ENCODE data around the gene VSX1.
A peak's percentile ranks its signal among the peaks of the same experiment; 100 is the strongest.

VSX1 gene

GRCh38 chr20:25053255-25054031, 28.5 kb downstream of the VSX1 start:
- peaks cover 28% of the 10 kb centered on the region for H3K4me1 ChIP-seq
- H3K36me3 ChIP-seq (ENCODE audit: control insufficient read depth, insufficient read depth, low read length) = no peaks in the 10 kb centered on the region
- H3K79me2 ChIP-seq = peaks cover 66% of the 10 kb centered on the region
- H2AFZ ChIP-seq = no peak overlapping the region
- TF ChIP-seq CTCF (IDR thresholded peaks at IDR 0.05) = no peak
- H3K4me3 ChIP-seq (ENCODE audit: low read depth, low read length) = no peak overlapping the region
- H3K9me3 ChIP-seq (ENCODE audit: control insufficient read depth, low read length) = no peaks in the 10 kb centered on the region
- no peak overlapping the region for H3K9ac ChIP-seq
- no peak overlapping the region for H3K4me2 ChIP-seq (ENCODE audit: low read length)
- H3K27ac ChIP-seq = peak overlapping the region; percentile 43
- H3K27me3 ChIP-seq (ENCODE audit: control insufficient read depth, insufficient read depth, low read length) = no peaks in the 10 kb centered on the region

GRCh38 chr20:25052255-25053194, 29.4 kb downstream of the VSX1 start:
- peaks cover 26% of the 10 kb centered on the region for H3K4me1 ChIP-seq
- peaks cover 69% of the 10 kb centered on the region for H3K79me2 ChIP-seq
- H3K27ac ChIP-seq = peak overlapping the region; percentile 43
- H3K27me3 ChIP-seq (ENCODE audit: control insufficient read depth, insufficient read depth, low read length) = no peaks in the 10 kb centered on the region
- H3K4me2 ChIP-seq (ENCODE audit: low read length) = peak overlapping the region; percentile 5
- no peak overlapping the region for H3K4me3 ChIP-seq (ENCODE audit: low read depth, low read length)
- no peak overlapping the region for H3K9ac ChIP-seq
- H2AFZ ChIP-seq = no peak overlapping the region
- no peaks in the 10 kb centered on the region for H3K36me3 ChIP-seq (ENCODE audit: control insufficient read depth, insufficient read depth, low read length)
- no peak for TF ChIP-seq CTCF (IDR thresholded peaks at IDR 0.05)
- H3K9me3 ChIP-seq (ENCODE audit: control insufficient read depth, low read length) = no peaks in the 10 kb centered on the region

GRCh38 chr20:25051386-25052155, 30.4 kb downstream of the VSX1 start:
- H3K9ac ChIP-seq = no peak overlapping the region
- no peak overlapping the region for H3K4me3 ChIP-seq (ENCODE audit: low read depth, low read length)
- no peak overlapping the region for H2AFZ ChIP-seq
- H3K27me3 ChIP-seq (ENCODE audit: control insufficient read depth, insufficient read depth, low read length) = no peaks in the 10 kb centered on the region
- H3K79me2 ChIP-seq = peaks cover 61% of the 10 kb centered on the region
- peaks cover 24% of the 10 kb centered on the region for H3K4me1 ChIP-seq
- no peaks in the 10 kb centered on the region for H3K9me3 ChIP-seq (ENCODE audit: control insufficient read depth, low read length)
- H3K27ac ChIP-seq = peak overlapping the region; percentile 43
- no peaks in the 10 kb centered on the region for H3K36me3 ChIP-seq (ENCODE audit: control insufficient read depth, insufficient read depth, low read length)
- peak overlapping the region; percentile 5 for H3K4me2 ChIP-seq (ENCODE audit: low read length)
- TF ChIP-seq CTCF (IDR thresholded peaks at IDR 0.05) = no peak

- Histone ChIP-seq H3K27ac (no peak overlapping the region), H2AFZ (no peak overlapping the region), H3K36me3 (ENCODE audit: control insufficient read depth, insufficient read depth, low read length) (no peaks in the 10 kb centered on the region), H3K4me2 (ENCODE audit: low read length) (no peak overlapping the region), H3K9ac (no peak overlapping the region), H3K27me3 (ENCODE audit: control insufficient read depth, insufficient read depth, low read length) (no peaks in the 10 kb centered on the region), H3K9me3 (ENCODE audit: control insufficient read depth, low read length) (no peaks in the 10 kb centered on the region), H3K4me1 (peaks cover 16% of the 10 kb centered on the region), H3K4me3 (ENCODE audit: low read depth, low read length) (no peak overlapping the region), H3K79me2 (peaks cover 59% of the 10 kb centered on the region)
- TF ChIP-seq CTCF (IDR thresholded peaks at IDR 0.05) = no peak
Observed at GRCh38 chr20:25050501-25051350, 31.2 kb downstream of the VSX1 start.

All from parathyroid adenoma (tissue), 2 donors.